Testis (tissue), 3 donors: ENCODE data around the gene EYS. TPM values are rescaled to one million over a fixed set of nuclear protein-coding genes. Genes with fewer than 3 reads are reported as not detected.

Source experiments
- DNase-seq: peaks from one replicate; pipeline ENCODE4 v3.0.0-alpha.2; 2019
- H3K27ac ChIP-seq, 2 donors: fragments of 200-600 bp; sonication (generic); one replicate each; pipeline ENCODE4 v1.5.1; 2019
- H3K27me3 ChIP-seq: fragments of 200-600 bp; sonication (generic); one replicate; pipeline ENCODE4 v1.5.1; 2019
- H3K36me3 ChIP-seq: fragments of 200-600 bp; sonication (generic); one replicate; pipeline ENCODE4 v1.5.1; 2017; ENCODE audit warnings: low read depth; ENCODE audit errors: missing control alignments
- H3K4me1 ChIP-seq: fragments of 200-600 bp; sonication (generic); one replicate; pipeline ENCODE4 v1.5.1; 2019
- H3K4me3 ChIP-seq, 2 donors: fragments of 200-600 bp; sonication (generic); one replicate each; pipeline ENCODE4 v1.5.1; 2017 to 2019
- H3K9me3 ChIP-seq: fragments of 200-600 bp; sonication (generic); one replicate; pipeline ENCODE4 v1.5.1; 2017
- POLR2A ChIP-seq: fragments of 450-650 bp; IDR thresholded peaks from one replicate; pipeline ENCODE4 v1.6.1; 2017; ENCODE audit warnings: antibody characterized with exemption, mild to moderate bottlenecking, moderate library complexity
- WGBS, 2 donors: methylation state at CpG; one replicate each; pipeline ENCODE4 v1.1.5; 2018; 5-methylcytosine and 5-hydroxymethylcytosine counted together
- intact Hi-C: fragments of 100-400 bp; cut with DNase I; formaldehyde crosslinking; loops from one replicate; pipeline ENCODE4 v1.15.1; 2023; ENCODE audit warnings: low total_unique reads
- polyA plus RNA-seq: library from polyadenylated mRNA; stranded (reverse); fragments of 350-450 nt; fragmentation: Illumina TruSeq; extraction: RNeasy Lipid Tissue Mini Kit (QIAGEN cat#74804); gene quantifications from one replicate; pipeline ENCODE4 v1.2.3, GENCODE V29; 2014; ENCODE audit warnings: low read depth, low replicate concordance; ENCODE audit not compliant: insufficient read depth
- total RNA-seq, 2 donors: library from RNA; depleted of rRNA; stranded (reverse); fragments of >200 nt; gene quantifications; one replicate each; pipeline ENCODE4 v1.2.3, GENCODE V29; 2016
- TF ChIP-seq, protein P1 (sequence below), 3 experiments: fragments of 450-650 bp in 2 of 3; fragments of 200-600 bp in 1 of 3; sonication (generic) in 1 of 3; IDR thresholded peaks; one replicate each; pipeline ENCODE4 v1.5.1; 2016 to 2019; ENCODE audit warnings: antibody characterized with exemption in 3 of 3, mild to moderate bottlenecking in 2 of 3, moderate library complexity in 1 of 3

The EYS gene
- total and polyA plus RNA-seq, 3 donors from 2014 or later, result 1.3 to 2.8 (median 2.6) TPM

DNA sequence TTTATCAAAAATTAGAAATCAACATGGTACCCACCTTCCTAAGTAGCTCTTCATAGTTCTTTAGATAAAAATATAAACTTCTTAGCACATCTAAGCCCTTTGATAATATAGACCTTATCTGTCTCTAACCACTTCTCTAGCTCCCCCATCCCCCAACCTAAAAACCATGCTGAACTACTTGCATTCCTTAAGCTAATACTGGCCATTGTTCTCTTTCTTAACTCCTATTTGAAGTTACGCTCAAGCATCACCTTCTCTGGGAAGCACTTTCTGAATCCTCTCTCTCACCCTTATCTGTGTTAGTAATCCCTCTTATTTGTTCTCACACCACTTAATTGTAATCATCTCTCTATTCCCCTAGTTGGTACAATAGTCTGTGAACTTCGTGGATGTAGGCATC, 1918.5 kb downstream of the EYS start:
- TF ChIP-seq POLR2A, result no peak
- TF ChIP-seq, protein P1, sequence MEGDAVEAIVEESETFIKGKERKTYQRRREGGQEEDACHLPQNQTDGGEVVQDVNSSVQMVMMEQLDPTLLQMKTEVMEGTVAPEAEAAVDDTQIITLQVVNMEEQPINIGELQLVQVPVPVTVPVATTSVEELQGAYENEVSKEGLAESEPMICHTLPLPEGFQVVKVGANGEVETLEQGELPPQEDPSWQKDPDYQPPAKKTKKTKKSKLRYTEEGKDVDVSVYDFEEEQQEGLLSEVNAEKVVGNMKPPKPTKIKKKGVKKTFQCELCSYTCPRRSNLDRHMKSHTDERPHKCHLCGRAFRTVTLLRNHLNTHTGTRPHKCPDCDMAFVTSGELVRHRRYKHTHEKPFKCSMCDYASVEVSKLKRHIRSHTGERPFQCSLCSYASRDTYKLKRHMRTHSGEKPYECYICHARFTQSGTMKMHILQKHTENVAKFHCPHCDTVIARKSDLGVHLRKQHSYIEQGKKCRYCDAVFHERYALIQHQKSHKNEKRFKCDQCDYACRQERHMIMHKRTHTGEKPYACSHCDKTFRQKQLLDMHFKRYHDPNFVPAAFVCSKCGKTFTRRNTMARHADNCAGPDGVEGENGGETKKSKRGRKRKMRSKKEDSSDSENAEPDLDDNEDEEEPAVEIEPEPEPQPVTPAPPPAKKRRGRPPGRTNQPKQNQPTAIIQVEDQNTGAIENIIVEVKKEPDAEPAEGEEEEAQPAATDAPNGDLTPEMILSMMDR (IDR thresholded peaks at IDR 0.05), result no peak
- Histone ChIP-seq H3K27me3 (no peaks in the 10 kb centered on the region), H3K36me3 (no peaks in the 10 kb centered on the region), H3K4me1 (no peaks in the 10 kb centered on the region), H3K4me3 (no peak overlapping the region), H3K27ac (no peak overlapping the region), H3K9me3 (no peaks in the 10 kb centered on the region)
- WGBS, 2 donors, result 80 to 91% methylated on average over 2 of the region's 2 CpGs
- intact Hi-C loops, result no loop called here
- no peak for DNase-seq

DNA sequence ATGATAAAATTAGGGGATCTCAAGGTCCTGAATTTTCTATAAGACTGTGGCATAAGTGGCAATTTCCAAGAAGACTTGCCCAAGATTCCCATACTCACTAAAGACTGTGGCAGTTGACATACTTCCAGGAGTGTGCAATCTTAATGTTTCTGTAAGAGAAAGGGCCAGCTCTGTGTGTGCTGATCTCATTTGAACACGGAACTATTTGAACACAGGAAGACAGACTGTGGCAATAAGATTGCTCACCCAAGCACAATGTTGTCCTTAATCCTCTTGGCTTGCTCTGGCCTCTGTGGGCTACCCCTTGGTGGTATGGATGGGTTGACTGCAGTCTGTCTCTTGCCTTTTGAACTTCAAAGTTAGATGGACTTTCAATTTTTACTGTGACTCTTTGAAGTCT, 1920.0 kb downstream of the EYS start:
- Histone ChIP-seq H3K36me3 (no peaks in the 10 kb centered on the region), H3K4me1 (no peaks in the 10 kb centered on the region), H3K9me3 (no peaks in the 10 kb centered on the region), H3K27ac (no peak overlapping the region), H3K4me3 (no peak overlapping the region), H3K27me3 (no peaks in the 10 kb centered on the region)
- intact Hi-C loops, result no loop called here
- TF ChIP-seq, protein P1 (IDR thresholded peaks at IDR 0.05), result no peak
- no peak for TF ChIP-seq POLR2A
- WGBS, 2 donors, result 94 to 100% methylated on average over 1 of the region's 1 CpG
- no peak for DNase-seq

DNA sequence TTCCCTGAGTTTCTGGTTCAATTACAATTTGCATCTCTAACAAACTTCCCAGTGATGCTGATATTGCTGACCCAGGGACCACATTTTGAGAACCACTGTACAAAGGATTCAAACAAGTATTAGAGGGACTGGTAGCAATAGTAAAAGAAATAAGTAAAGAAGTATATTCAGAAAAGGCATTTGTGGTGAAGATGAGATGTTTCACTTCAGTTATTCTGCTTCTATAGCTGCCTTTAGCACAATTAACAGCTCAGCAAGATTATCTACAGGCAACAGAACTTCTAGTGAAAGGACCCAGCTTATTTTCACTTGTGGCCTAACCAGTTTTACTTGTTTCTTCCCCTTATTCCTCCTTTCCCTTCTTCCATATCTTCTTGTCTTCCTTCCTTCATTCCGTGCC, 1922.0 kb downstream of the EYS start:
- Histone ChIP-seq H3K36me3 (no peaks in the 10 kb centered on the region), H3K27me3 (no peaks in the 10 kb centered on the region), H3K4me3 (no peak overlapping the region), H3K4me1 (no peaks in the 10 kb centered on the region), H3K27ac (no peak overlapping the region), H3K9me3 (no peaks in the 10 kb centered on the region)
- DNase-seq, result no peak
- 96 to 100% methylated on average over 1 of the region's 1 CpG for WGBS, 2 donors
- TF ChIP-seq, protein P1 (IDR thresholded peaks at IDR 0.05), result no peak
- no peak for TF ChIP-seq POLR2A
- intact Hi-C loops, result no loop called here

DNA sequence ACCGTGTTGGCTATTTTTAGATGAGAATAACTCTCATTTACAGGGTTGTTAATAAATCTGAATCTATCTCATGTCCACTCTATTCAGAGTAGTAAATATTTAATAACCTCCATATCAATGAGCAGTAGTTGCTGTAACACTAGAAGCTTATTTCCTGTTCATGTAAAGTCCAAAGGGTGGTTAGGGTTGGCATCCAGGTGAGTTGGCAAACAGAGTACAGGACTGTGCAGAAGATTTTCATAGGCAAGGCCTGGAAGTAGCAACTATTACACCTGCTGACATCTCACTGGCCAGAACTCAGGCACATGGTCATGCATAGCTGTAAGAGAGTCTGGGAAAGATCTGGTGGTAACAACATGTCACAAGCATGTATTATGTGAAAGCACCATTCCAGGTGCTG, 1923.9 kb downstream of the EYS start:
- Histone ChIP-seq H3K36me3 (no peaks in the 10 kb centered on the region), H3K4me3 (no peak overlapping the region), H3K27me3 (no peaks in the 10 kb centered on the region), H3K9me3 (no peaks in the 10 kb centered on the region), H3K4me1 (no peaks in the 10 kb centered on the region), H3K27ac (no peak overlapping the region)
- intact Hi-C loops, result no loop called here
- DNase-seq, result no peak
- 68 to 71% methylated on average over 1 of the region's 1 CpG for WGBS, 2 donors
- no peak for TF ChIP-seq POLR2A
- TF ChIP-seq, protein P1 (IDR thresholded peaks at IDR 0.05), result no peak

DNA sequence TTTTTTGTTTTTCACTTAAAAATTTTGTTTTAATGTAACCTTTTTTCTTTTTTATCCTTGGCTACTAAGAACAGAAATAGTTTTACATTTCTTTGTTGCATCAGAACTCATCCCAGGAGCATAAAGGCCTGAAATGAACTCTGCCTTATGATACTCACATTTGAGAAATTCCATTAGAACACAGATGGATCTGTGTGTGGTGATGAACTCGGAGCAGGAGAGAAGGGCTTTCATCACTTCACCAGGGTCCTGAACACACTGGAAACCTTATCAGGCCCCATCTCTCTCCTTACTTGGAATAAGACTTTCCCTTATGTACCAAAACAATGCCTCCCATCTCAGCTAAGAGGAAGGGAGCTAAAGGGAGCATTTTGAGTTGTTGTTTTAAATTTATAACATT, 1932.1 kb downstream of the EYS start:
- Histone ChIP-seq H3K36me3 (no peaks in the 10 kb centered on the region), H3K27me3 (no peaks in the 10 kb centered on the region), H3K9me3 (no peaks in the 10 kb centered on the region), H3K4me1 (no peaks in the 10 kb centered on the region), H3K27ac (no peak overlapping the region), H3K4me3 (no peak overlapping the region)
- intact Hi-C loops, result no loop called here
- TF ChIP-seq, protein P1 (IDR thresholded peaks at IDR 0.05), result no peak
- no peak for TF ChIP-seq POLR2A
- WGBS, 2 donors, result 67 to 70% methylated on average over 1 of the region's 1 CpG
- DNase-seq, result no peak
